NOMO-1 (cell line): Measurements from ENCODE around the gene KCTD16.
A peak's percentile ranks its signal among the peaks of the same experiment; 100 is the strongest.

Source experiments
- DNase-seq, 2 experiments: peaks; one replicate each; lab custom pipeline; 2025; ENCODE audit not compliant: unreplicated experiment in 2 of 2; lab: John Stamatoyannopoulos, UW

The KCTD16 gene

DNA sequence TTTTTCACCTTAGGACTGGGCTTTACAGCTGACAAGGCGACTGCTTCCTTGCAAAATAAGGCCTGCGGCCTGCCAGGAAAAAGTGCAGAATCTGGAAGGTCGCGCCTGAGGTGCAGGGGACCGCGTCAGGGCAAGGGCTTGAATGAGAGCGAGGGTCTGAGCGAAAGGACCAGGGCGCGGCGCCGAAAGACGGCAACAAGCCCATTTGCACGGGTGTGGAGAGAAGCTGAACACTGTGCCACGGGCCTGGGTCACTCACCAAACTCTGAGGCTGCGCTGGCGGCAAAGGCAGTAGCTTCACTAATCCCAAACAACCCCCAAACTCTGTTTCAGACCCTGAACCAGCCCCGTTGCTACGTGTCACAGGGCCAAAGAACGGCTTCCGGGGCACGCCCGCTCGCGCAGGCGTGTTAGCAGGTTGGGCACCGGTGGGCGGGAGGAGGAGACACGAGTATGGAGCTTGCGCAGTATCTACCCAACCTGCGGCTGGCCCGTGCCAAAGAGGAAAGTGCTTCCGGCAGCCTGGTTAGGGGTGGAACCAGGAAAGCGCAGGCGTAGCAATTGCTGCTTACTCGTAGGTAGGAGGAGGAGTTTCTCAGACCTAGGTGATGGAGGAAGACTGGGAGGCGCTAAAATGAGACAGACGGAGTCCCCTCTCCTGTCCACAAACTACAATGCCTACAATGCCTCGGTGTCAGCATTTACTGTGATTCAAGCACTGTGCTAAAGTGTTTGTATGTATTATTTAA is at the start of gene KCTD16, which contains the start of gene YIPF5:
Gene KCTD16, plus strand, starts transcription at position 598 of the 749 bp plus-strand sequence.
Gene YIPF5, minus strand, starts transcription at position 384 of the 749 bp plus-strand sequence. CDS start 704 bp downstream, outside the sequence.
- peak; percentile 96 to 97 for DNase-seq

DNA sequence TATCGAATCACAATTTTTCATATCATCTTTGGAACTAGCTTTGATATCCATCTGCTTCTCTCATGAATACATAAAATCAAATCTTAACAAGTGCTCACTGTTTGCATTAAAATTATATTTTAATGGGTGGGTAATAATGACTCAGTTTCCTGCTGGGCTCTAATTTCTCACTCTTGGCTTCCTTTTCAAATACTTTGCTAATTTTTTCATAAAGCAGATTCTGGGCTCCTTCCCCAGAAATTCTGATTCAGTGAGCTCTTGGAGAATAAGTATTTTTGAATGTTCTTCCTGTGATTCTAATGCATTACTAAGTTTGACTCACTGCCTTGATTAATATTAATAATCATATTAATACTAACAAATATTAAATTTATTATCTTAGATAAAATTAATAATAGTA is 49.1 kb upstream of the KCTD16 start:
- DNase-seq = no peak

DNA sequence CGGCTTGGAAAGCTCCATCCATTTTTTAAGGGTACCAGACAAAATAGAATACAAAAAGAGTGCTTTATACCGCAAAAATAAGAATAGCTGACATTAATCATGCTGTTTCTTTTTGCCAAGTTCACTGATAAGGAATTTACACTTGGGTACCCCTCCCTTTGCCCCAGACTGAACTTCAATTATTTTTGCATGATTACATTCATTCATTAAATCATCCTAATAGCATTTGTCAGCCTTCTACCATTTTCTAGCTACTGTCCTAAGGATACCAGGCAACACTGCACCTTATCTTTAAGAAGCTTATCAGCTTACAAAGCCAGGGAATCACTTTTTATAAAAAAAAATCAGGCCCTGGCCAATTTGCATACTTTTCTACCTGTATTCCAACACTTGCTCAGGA is 48.6 kb upstream of the KCTD16 start:
- no peak for DNase-seq

DNA sequence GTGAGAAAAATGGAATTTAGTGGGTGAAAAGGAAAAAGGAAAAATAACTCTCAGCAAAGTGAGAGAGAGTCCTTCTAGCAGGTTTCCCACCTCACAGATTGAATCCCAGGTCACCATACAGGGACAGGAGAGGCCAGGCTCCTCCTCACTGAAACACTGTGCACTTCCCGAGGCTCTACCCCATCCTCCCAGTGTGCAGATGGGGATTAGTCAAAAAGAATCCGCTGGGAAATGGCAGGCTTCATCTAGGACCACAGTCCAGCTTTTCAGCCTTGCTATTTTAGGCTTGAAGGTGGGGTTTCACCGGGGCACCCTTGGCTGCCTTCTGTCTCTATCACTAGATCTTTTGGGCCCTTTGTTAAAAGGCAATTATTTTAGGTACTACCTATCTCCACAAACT is 48.0 kb upstream of the KCTD16 start:
- DNase-seq = no peak

DNA sequence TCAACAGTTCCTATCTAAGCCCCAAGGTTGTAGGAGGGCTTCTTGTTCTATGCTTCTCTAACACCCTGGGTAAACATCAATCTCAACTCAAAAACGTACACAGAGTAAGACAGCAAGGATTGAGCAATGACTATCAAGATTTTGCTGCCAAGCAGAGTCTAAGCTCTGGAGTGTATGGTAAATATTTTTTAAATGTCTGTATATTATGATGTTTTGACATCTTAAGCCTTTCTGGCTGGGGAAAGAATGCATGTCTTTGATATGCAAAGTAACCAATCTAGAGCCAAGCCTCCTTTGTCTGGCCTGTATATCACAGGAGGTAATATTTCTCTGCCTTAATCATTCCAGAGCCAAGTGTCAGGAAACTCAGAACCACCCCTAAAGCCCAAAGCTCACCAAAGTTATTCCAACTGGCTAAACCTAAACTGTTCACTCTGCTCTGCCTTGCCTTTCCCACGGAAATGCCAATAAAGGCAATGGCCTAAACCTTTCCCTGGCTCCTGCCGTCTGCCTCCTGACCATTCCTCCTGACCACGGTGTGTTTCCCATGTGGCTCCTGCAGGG is 45.4 kb upstream of the KCTD16 start:
- DNase-seq = no peak

DNA sequence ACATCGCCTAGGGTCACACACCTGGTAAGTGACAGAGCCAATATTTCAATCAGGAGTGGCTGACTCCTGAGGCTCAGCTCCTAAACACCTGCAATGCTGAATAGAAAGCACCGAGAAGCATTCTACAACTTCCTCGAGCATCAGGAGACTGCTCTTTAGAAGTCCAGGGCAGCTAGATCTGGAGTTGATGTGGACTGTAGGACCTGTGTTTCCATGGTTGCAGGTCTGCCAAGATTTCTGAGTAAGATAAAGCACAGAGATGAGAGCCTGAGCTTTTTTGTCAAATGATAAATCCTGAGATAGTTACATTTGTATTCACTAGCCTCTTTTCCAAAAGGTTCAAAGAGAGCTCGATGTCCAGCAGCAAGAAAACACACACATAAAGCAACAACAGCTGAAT is 44.0 kb upstream of the KCTD16 start:
- no peak for DNase-seq

DNA sequence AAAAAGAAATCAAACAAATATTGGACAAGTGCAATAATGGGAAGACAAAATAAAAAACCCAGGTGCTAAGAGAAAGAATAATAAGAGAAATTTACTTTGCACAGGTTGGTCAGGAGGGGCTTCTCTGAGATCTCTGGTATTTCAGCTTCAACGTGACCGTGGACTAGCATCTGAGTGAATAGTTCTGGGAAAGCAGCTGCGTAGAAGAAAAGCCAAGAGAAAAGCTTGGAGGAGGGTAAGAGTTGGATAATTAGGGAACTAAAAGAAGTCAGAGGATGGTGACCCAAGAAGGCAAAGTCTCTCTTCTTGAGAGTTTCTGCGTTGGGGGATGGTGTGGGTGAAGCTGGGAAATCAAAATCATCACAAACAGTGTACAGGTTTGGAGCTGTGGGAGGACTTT is 41.8 kb upstream of the KCTD16 start:
- DNase-seq = no peak

DNA sequence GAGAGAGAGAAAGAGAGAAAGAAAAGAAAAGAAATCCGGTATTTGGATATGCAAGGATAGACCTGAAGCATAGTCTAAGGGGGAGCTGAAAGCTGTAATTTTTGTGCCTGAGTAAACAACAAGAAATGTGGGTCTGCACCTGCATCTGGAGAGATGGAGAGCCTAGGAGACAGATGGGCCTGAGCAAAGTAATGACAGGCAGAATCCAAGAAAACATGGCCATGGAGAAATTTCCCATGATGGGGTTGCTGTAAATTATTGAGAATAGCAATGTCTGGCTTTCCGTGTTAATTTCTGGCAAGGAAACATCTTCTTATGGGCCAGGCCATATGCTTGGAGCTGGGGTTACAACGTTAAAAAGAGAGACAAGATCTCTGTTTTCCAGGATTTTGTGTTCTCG is 40.4 kb upstream of the KCTD16 start:
- DNase-seq = no peak

DNA sequence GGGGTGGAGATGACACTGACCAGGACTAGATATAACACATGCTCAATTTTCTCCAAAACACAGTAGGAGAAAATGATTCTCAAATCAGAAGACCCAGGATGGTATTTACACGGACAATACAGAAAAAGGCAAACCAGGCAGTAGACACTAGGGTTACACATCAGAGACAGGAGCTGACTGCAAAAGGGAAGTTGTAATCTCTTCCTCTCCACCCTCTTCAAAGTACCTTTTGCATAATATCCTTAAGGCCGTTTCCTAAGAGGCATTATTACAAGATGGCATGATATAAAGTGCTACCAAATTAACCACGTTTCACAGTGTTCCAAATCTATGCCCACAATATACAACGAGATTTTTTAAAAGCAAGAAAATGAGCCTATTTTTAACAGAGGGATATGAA is 39.4 kb upstream of the KCTD16 start:
- peak; percentile 75 to 87 for DNase-seq

DNA sequence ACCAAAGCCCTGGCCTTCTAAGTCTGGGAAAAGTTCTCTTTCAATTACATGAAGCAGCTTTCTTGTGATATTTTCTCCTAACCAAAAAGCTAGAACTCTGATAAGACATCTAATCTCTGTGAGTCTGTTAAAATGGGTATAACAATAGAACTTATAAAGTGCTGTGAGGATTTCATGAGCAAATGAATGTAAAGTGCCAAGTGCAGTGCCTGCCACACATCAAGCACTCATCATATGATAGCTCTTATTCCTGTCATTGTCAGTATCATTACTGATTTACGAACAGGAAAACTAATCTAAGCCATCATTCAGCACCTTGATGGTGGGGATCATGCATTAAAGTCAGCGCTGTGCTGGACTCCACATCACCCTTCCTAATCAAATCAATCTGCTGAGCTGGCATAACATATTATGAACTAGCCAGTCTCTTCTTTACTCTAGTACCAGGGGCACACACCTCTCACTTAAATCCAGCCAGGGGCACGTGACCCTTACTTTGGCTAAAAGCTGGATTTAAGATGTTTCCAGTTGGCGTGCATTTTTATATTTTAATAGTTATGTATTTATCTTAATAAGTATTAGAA is 37.5 kb upstream of the KCTD16 start:
- no peak for DNase-seq

DNA sequence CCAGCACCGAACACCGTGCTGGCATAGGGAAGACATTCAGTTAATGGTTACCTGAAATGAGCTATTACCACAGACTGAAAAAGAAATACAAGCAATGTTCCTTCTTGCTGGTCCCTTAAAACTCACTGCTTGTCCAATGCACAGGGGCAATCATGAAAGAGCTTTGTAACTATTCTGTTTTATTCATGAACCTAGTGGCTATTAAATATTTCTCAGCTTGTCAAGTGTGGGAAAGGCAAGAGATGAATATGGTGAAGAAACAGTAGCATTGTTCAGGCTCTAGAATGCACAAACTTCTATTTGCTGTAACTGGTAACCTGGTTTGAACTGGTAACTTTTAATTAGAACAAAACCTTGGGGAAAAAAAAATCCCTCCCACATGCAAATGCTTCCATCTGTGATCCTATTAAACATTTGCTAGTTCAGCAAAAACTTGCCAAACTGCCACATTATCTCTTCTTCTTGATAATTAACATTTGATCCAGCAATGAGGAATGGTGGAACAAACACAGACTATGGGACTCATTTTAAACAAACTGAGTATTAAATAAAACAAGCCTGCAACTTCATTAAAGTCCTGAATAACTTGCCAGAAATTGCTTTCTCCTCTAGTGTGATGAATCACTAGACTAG is 36.4 kb upstream of the KCTD16 start:
- DNase-seq = no peak

DNA sequence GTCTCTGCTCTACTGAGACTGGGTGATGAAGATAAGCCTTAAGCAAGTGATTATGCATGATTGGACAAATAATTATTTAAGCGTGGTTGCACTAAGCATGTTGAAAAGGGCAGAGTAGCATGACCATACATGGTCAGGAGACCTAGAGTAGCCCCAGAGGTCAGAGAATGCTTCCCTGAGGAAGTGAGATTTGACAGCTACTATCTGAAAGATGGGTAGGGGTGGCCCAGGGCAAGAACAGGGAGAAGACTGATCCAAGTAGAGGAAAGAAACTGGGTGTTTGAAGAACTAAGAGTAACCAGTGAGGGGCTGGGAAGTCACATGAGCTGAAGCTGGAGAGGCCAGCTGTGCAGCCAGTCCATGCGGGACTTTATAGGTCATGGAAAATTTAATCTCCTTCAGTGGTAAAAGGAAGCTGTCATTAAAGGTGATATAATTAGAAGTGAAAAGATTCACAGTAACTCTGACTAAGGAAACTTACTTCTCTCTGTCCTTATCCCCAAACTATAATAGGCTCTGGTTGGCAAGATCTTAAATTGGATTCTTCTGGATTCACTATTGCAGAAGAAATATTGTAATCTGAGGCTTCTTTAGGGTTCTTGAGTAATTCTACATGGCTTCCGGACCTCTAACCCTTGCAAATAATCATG is 35.4 kb upstream of the KCTD16 start:
- peak; percentile 22 to 39 for DNase-seq

DNA sequence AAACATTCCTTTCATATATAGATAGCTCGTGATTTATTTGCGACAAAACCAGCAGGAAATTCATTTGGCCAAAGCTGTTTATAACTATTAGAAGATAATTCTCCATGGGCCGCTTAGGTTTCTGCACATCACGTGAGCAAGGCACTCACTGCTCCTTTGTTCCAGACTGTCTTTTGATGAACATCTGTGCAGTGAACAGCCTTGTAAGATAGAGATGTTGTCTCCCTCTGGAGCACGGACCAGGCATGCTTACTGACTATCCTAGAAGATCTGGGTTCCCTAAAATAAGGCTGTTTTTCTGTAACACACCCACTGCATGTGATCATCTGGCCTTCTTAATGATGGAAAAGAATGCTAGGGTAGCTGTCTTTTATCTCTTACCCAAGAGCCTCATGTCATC is 31.1 kb upstream of the KCTD16 start:
- DNase-seq = no peak

DNA sequence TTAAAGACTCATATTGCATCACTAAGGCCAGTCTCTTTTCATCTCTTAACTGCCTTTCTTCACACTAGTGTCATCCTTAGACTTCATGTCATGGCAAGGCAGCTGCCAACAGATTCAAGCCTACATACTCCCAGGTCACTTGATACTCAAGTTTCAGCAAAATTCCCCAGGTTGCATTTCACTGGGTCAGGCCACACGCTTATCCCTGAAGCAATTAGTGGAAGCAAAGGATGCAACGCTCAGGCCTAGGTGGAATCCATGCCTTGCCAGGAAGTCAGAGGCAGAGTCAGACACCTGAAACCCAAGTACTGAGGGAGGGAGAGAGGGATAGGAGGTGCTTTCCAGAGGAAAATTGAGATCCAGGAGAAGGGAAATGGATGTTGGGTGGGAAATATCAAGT is 29.1 kb upstream of the KCTD16 start:
- no peak for DNase-seq

DNA sequence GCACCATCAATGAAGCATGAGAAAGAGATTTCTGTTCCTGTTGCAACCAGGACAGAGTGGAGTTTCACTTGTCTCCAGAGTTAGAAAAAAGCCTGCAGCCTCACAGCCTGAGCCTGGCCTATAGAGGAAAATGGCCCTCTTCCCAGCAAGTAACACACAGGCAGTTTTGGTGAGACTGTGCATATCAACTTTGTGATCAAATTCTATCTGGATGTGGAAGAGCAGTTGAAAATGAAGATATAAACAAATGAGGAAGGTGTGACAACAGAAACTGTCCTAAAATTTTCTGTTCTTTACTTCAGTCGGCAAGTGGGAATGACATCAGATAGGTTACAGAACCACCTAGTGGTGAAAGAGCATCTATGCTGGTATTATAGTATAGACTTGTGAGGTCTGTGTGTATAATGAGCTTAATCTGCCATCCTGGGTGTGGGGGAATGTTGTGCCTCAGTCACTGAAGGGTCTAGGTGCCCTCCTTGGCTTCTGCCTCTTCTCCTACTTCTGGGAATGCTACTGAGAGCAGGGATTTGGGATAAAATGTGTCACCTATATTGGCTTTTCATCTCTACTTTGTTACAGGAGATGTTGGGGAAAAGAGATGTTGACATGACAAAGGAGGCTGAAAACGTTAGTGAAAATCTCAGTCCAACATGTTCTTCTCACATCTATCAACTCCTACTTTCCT is 28.4 kb upstream of the KCTD16 start:
- DNase-seq = peak; percentile 53 to 86

DNA sequence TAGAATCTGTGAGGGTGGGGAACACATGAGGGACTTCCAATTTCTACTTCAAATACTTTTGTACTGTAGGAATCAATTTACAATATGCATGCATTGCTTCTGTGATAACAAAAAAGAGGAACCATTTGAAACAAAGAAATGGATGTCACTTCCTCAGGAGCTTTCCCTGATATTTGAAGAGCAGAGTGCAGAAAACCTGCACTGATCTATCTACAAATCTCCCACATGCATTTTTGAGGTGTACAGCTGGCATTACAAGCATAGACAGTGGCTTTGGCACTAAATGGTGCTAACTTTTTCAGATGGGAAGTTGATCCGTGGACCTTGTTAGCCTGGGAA is 27.9 kb upstream of the KCTD16 start:
- DNase-seq = peak in 1 of 2 experiments; percentile 41

DNA sequence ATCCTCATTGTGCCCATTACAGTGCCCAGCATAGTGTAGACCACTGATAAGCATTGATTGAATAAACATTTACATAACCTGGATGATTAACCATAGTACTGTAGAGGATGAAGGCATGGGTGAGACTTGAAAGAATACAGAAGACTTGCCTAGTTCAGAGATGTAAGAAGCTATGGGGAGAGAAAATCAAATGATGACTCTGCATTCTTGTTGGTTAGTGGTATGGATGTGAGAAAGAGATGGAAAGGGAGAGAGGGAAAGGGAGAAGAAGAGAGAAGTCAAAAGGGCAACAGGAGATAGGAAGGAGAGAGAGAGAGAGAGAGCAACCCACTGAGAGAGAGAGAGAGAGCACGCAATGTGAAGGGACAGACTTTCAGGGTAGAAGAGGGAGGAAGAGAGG is 27.0 kb upstream of the KCTD16 start:
- no peak for DNase-seq

DNA sequence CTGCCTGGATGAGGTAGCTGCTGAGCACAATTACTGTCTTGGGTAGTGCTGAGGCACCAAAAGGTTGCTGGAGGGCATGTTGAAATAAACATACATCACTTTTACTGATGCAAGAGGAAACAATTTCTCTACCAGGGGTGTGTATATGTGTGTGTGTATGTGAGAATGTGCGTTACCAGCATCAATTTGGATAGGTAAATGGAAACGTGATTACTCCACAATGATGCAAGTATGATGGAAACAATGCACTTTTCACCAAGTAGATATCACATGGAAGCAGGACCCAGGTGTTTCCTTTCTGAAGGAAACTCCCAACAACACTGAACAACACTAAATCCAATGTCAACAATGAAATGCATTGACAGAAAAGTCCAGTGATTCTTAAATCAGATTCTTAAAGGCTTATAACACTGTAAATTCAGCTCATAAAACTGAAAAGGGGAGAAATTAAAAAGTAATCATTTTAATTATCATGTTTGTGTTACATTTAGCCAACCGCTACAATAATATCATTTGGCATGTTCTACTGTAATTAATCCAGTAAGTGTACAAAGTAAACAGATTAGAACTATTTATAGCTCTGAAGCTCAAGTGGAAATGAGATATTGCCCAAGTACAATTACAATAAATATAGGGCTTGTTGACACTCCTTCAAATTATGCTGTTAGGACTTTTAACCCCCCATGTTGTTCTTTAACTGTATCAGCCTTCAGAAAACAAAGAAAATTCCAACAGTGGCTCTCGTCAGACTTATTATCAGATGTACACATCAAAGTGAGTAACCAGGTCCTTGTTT is 25.5 kb upstream of the KCTD16 start:
- no peak for DNase-seq

DNA sequence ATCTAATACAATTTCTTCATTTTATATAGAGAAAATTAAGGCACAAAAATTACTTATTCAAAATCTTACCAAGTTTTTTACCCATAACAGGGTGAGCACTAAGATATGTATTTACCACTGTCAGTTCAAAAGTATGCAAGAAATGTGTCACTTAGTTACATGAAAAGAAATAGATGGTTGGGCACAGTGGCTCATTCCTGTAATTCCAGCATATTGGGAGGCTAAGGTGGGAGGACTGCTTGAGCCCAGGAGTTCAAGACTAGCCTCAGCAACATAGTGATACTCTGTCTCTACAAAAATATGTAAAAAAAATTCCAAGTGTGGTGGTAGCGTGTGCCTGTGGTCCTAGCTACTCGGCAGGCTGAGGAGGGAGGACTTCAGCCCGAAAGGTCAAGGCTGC is 19.6 kb upstream of the KCTD16 start:
- DNase-seq = no peak

DNA sequence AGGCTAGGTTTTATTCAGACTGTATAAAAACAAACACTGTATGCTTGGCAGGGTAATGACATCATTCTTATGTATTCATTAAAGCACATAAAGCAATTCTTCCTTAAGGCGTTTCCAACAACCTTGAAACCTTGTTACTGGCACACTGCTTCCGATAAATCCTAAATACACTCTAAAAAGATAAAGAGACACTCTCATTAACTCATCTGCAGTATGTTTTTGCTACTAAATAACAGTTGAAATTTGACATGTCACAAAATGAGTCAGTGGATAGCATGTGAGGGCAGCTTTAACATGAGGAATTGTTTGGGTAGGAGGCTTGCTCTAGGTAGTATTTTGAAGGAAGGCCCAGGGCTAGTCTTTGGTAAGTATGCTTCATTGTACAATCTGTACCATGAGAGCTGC is 13.9 kb upstream of the KCTD16 start:
- DNase-seq = no peak
